ENCODE results near the gene FAM107B.

Gene FAM107B

DNA sequence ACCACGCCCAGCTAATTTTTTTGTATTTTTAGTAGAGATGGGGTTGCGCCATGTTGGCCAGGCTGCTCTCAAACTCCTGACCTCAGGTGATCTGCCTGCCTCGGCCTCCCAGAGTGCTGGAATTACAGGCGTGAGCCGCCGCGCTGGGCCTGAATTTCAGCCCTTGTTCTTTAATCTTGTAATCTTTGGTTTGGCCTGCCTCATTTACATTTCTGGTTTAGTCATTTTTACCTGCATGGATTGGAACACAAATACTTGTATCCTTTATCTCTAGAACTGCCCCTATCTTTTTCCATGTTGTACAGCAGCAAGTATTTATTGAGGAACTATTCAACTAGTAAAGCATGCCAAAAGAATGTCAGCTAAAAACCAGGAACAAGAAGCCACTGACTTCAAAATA is 248.4 kb downstream of the FAM107B start:
- DNase-seq: no peak

GRCh38 chr10:14524691-14525324 is 249.9 kb downstream of the FAM107B start:
- DNase-seq: no peak

GRCh38 chr10:14523286-14523685 is 251.4 kb downstream of the FAM107B start:
- DNase-seq: no peak

DNA sequence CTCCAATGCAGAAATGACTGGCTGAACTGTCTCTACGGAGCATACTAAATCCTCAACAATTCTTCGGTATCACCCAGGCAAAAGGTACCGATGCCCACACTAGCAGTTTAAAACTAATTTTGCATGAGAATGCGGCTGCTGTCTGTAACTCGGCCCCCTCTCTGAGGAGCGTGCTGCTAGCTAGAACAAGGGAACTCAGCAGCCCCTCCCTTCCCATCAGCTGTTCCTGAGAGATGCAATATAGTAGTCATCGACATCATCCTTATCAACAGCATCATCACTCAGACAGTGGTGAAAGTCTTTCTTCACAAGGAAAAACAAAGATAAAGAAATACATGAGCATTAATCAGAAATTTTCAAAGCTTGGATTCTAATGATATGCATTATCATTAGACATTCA is 254.9 kb downstream of the FAM107B start:
- DNase-seq: no peak

DNA sequence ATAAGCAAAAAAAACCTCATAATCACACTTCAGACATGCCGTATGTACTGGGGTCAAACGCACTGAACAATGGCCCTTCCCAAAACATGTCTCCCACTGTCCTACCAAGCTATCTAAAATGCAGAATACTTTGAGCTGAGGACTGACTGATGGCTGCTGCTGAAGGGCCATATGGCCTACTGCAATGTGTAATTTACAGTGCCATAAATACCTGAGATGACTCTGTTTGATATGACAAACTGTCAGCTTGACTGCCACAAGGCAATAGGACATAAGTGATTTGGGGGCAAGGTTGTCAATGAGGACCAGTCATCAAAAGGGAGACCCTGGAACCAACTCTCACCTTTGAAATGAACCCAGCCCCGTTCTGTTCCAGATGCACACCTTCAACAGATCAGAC is 256.5 kb downstream of the FAM107B start:
- no peak for DNase-seq

GRCh38 chr10:14513123-14513522 is 261.6 kb downstream of the FAM107B start:
- DNase-seq: no peak

DNA sequence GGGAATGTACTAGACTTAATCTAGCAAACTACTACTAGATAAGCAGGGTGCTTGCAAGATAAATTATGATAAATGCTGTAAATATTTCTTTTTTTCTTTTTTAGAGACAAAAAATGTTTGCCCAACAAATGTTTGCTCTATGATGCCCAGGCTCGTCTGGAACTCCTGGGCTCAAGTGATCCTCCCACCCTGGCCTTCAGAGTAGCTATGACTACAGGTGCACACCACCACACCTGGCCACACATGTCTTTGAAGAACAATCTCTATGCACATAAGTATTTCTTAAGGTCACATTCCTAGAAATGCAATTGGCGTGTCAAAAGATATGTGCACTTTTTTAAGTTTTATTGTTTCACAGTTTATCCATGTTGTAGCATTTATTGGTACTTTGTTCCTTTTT is 264.4 kb downstream of the FAM107B start:
- no peak for DNase-seq

- no peak for DNase-seq
These were observed 266.0 kb downstream of the FAM107B start for GRCh38 chr10:14508725-14509124.

DNA sequence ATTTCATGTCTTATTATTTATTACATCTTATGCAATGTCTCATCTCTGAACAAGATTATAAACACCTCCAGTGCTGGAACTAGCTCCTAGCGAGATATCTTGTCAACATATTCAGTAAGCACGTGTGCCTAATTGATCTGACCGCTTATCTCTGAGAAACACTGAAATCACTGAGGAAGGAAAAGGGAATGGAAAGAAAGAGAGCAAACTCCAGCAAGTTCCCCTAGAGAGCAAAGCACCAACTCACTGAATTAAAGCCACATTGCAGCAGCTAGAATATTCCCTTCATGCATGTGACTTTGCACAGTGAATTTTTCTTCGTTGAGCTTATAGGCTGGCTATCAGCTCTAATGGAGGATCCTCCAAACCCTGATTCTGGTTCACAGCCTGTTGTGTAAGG is 266.9 kb downstream of the FAM107B start:
- DNase-seq: no peak

- peak in 1 of 2 experiments; percentile 14 for DNase-seq
These were observed 267.5 kb downstream of the FAM107B start for GRCh38 chr10:14507176-14507575.

DNA sequence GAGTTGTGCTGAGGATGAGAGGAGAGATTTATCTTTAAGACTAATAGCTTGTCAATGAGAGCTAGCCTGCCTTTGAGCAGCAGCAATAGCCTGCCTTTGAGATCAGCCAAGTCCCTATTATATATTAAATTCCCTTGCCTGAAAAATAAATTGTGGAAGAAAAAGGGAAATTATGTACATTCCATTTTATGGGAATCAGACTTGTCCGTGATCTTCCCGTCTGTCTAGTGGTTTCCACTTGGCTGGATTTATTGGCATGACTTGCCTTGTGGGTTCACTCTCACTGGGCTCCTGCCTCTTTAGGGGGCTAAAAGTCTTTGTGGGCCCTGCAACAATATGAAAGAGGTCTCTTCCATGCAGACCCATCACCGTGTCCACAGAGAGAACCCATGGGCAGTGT is 272.3 kb downstream of the FAM107B start:
- DNase-seq: no peak

DNA sequence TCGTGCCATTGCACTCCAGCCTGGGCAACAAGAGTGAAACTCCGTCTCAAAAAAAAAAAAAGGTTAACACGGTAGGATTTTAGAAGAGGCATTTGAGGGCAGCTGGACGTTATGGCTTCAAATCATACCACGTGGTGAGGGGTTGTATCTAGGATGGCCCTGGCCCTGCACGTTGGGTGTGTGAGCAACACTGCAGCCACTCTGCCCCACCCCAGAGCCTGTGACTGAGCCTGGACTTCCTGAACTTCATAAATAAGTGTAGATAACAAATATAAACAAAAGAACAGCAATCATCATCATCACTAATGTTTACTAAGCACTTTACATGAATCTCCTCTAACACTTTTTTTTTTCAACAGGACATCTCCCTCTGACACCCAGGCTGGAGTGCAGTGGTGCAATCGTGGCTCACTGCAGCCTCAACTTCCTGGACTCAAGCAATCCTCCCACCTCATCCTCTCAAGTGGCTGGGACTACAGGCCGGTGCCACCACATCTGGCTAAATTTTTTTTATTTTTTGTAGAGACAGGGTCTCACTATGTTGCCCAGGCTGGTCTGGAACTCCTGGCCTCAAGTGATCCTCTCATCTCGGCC is 274.4 kb downstream of the FAM107B start:
- no peak for DNase-seq

- no peak for DNase-seq
These were observed 275.1 kb downstream of the FAM107B start for GRCh38 chr10:14499601-14499904.

GRCh38 chr10:14498326-14498725 is 276.4 kb downstream of the FAM107B start:
- DNase-seq: no peak

GRCh38 chr10:14491811-14492210 is 282.9 kb downstream of the FAM107B start:
- DNase-seq: no peak

DNA sequence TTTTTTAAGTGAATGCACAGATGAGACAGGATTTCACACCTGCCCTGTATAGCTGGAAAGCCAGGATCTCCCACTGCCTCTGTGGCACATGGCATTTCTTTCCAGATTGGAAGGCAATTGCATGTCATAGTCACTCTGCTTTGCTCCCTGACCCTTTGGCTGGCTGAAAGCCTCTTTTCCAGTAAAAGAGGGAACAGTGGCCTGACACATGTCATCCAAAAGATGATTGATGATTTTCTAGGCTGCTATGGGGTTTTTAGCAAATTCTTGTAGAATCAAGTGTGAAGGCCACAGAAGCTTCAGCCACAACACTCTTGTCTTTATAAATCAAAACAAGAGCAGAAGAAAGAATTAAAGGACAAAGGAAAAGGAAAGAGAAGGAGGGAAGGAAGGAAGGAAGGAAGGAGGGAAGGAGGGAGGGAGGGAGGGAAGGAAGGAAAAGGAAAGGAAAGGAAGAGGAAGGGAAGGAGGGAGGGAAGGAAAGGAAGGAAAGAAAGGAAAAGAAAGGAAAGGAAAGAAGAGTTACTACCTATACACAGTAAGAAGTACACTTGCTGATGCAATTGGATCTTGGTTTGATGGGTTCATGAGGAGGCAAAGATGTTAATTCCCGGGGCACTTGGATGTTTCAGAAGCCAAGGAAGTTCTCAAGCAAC is 285.0 kb downstream of the FAM107B start:
- no peak for DNase-seq

GRCh38 chr10:14487488-14487883 is 287.2 kb downstream of the FAM107B start:
- DNase-seq: no peak

- no peak for DNase-seq
These were observed 287.8 kb downstream of the FAM107B start for GRCh38 chr10:14486777-14487487.

DNA sequence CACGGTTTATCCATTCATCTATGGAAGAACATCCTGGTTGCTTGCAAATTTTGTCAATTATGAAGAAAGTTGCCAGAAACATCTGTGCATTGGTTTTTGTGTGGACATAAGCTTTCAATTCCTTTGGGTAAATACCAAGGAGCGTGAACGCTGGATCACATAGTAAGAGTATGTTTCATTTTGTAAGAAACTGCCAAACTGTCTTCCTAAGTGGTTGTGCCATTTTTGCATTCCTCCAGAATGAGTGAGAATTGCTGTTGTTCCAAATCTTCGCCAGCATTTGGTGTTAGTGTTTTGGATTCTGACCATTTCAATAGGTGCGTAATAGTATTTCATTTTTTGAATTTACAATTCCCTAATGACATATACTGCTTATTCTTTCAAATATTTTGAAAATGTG is 288.7 kb downstream of the FAM107B start:
- DNase-seq: no peak

DNA sequence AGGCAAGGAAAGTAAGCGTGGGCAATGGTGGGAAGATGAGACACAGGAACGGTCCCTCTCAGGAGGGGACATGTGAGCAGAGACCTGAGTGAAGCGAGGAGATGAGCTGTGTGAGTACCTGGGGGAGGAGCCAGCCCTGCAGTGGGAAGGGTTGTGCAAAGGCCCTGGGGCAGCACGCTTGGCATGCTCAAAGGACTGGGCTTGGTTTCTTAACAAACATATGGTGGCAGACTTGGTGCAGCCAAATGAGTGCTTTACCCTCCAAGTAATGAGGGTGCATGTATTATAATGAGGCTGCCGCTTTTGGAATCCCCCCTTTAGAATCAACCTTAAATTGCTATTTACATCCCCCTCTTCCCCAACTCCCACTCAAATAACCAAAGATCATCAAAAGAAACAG is 291.3 kb downstream of the FAM107B start:
- no peak for DNase-seq

DNA sequence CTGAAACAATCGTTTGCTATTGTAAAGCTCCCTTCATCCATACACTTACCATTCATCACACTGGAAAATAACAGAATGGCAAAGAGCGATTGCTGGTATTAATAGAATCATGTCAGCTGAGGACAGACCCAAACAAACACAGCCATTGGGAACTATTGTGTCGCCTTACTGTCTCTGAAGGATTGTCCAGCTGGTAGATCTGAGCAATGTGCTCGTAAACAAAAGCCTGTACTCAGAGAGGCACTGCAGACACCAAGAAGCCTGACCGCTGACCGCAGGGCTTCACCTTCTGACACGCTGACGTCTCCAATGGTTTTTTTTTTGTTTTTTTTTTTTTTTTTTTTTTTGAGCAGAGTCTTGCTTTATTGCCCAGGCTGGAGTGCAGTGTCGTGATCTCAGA is 292.9 kb downstream of the FAM107B start:
- DNase-seq: no peak

DNA sequence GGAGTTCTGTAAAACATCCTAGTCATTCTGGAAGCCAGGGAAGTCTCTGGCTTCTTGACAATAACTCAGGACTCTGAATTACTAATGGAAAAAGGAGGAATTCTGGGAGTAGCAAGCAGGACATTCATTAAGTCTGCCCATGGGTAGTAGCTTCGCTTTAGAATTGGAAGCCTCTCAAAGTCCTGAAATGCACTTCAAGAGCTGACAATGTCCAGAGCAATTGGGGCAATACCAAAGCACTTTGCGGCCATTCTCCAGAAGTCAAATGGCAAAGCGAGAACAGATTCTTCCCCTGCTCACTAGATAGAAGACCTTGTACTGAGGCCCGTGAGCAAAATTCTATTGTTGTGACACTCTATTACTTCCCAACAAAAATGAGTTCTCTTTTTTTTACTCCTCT is 293.7 kb downstream of the FAM107B start:
- no peak for DNase-seq

GRCh38 chr10:14478604-14479003 is 296.1 kb downstream of the FAM107B start:
- DNase-seq: no peak

GRCh38 chr10:14478201-14478600 is 296.5 kb downstream of the FAM107B start:
- no peak for DNase-seq
